PFSK-1 (cell line): ENCODE data around the gene GNAO1.

Experiments
- POLR2AphosphoS5 ChIP-seq: IDR thresholded peaks from 2 replicates; pipeline ENCODE4 v1.6.1; 2012; ENCODE audit warnings: low read depth, mild to moderate bottlenecking, control low read depth, low read length, moderate library complexity
- REST ChIP-seq, 2 experiments: IDR thresholded peaks; 2 replicates each; pipeline versions ENCODE4 v1.6.1 to v1.8.0; 2011 to 2012; ENCODE audit warnings: low read depth in 2 of 2, low read length in 2 of 2, control low read depth in 1 of 2, inconsistent platforms in 1 of 2, mild to moderate bottlenecking in 1 of 2, moderate library complexity in 1 of 2; ENCODE audit not compliant: insufficient read depth in 1 of 2

- no peak for TF ChIP-seq REST (IDR thresholded peaks at IDR 0.05; ENCODE audit: insufficient read depth in 1 of 2, low read depth in 2 of 2, low read length in 2 of 2)
- no peak for TF ChIP-seq POLR2AphosphoS5
These were observed 165.3 kb downstream of the GNAO1 start for GRCh38 chr16:56356276-56357240.
